NT2/D1 (cell line): ENCODE data around the gene CDK14.

Source experiments
- SUZ12 ChIP-seq: IDR thresholded peaks from 2 replicates; pipeline ENCODE4 v1.6.1; 2011; ENCODE audit not compliant: insufficient read length, insufficient read depth; ENCODE audit errors: extremely low read depth
- YY1 ChIP-seq: IDR thresholded peaks from 2 replicates; pipeline ENCODE4 v1.6.1; 2011; ENCODE audit not compliant: insufficient read length, insufficient read depth
- ZNF274 ChIP-seq: IDR thresholded peaks from 2 replicates; pipeline ENCODE4 v1.6.1; 2011; ENCODE audit warnings: mild to moderate bottlenecking, low read depth, low read length

- TF ChIP-seq ZNF274 (no peak), YY1 (no peak), SUZ12 (no peak)
Measured at GRCh38 chr7:90877201-90877600, 281.1 kb downstream of the CDK14 start.
